CD8-positive, alpha-beta memory T cell (primary cell): Measurements from ENCODE around the gene NTM. TPM values are rescaled to one million over a fixed set of nuclear protein-coding genes. Genes with fewer than 3 reads are reported as not detected.
"Not testable (repeated sequence)": the region's sequence is repeated elsewhere in the genome, so short reads cannot be mapped to it uniquely, and the experiment has no call there.

Experiments
- CTCF ChIA-PET: fragments of 350-600 bp; sonication (Branson Sonifier 250); formaldehyde crosslinking; loops from one replicate; lab custom pipeline; 2021; ENCODE audit warnings: antibody characterized with exemption; lab: Charles Lee
- POLR2A ChIA-PET: fragments of 350-600 bp; sonication (Branson Sonifier 250); formaldehyde crosslinking; loops from one replicate; lab custom pipeline; 2021; ENCODE audit warnings: antibody characterized with exemption; lab: Charles Lee
- DNase-seq, 5 donors: peaks; one replicate each; pipeline versions ENCODE4 v3.0.0 to v3.0.0-alpha.2; 2020 to 2022; ENCODE audit warnings: mixed read lengths in 1 of 5
- H3K27ac ChIP-seq: one replicate; pipeline ENCODE4 v1.7.0; 2013; ENCODE audit warnings: low read depth, mild to moderate bottlenecking, low read length, moderate library complexity
- H3K27me3 ChIP-seq: 2 replicates; pipeline ENCODE4 v1.7.0; 2013; ENCODE audit warnings: low read length, mild to moderate bottlenecking; ENCODE audit not compliant: insufficient read depth, poor library complexity, severe bottlenecking
- H3K36me3 ChIP-seq: 2 replicates; pipeline ENCODE4 v1.7.0; 2013; ENCODE audit warnings: mild to moderate bottlenecking, low read length, moderate library complexity; ENCODE audit not compliant: insufficient read depth
- H3K4me1 ChIP-seq: 2 replicates; pipeline ENCODE4 v1.7.0; 2013; ENCODE audit warnings: mild to moderate bottlenecking, low read length, moderate library complexity; ENCODE audit not compliant: insufficient read depth
- H3K4me3 ChIP-seq: 2 replicates; pipeline ENCODE4 v1.7.0; 2013; ENCODE audit warnings: mild to moderate bottlenecking, low read length
- H3K9me3 ChIP-seq: 2 replicates; pipeline ENCODE4 v1.7.0; 2013; ENCODE audit warnings: mild to moderate bottlenecking, low read length
- H3K27ac Mint-ChIP-seq, 8 donors: one replicate each; pipeline ENCODE4 v1.8.0; 2020 to 2021; ENCODE audit warnings: mixed read lengths in 8 of 8, mild to moderate bottlenecking in 6 of 8, inconsistent platforms in 3 of 8, moderate library complexity in 3 of 8
- H3K27me3 Mint-ChIP-seq, 2 donors: one replicate each; pipeline ENCODE4 v1.8.0; 2020 to 2021; ENCODE audit warnings: mixed read lengths in 2 of 2, mild to moderate bottlenecking in 1 of 2, moderate library complexity in 1 of 2
- H3K36me3 Mint-ChIP-seq, 3 donors: one replicate each; pipeline ENCODE4 v1.8.0; 2020 to 2021; ENCODE audit warnings: mixed read lengths in 3 of 3, inconsistent platforms in 1 of 3, mild to moderate bottlenecking in 1 of 3
- H3K4me1 Mint-ChIP-seq, 3 donors: one replicate each; pipeline ENCODE4 v1.8.0; 2020 to 2021; ENCODE audit warnings: mixed read lengths in 3 of 3, inconsistent platforms in 1 of 3, mild to moderate bottlenecking in 1 of 3
- H3K4me3 Mint-ChIP-seq, 7 donors: one replicate each; pipeline ENCODE4 v1.8.0; 2020 to 2021; ENCODE audit warnings: mixed read lengths in 7 of 7, mild to moderate bottlenecking in 6 of 7, moderate library complexity in 4 of 7, inconsistent platforms in 2 of 7
- H3K9me3 Mint-ChIP-seq, 5 donors: one replicate each; pipeline ENCODE4 v1.8.0; 2020 to 2022; ENCODE audit warnings: mixed read lengths in 5 of 5, mild to moderate bottlenecking in 3 of 5, moderate library complexity in 2 of 5, inconsistent platforms in 1 of 5
- polyA plus RNA-seq: library from polyadenylated mRNA; unstranded; fragments of 300-500 nt; fragmentation: Illumina TruSeq; gene quantifications from one replicate; pipeline ENCODE4 v1.2.3, GENCODE V29; 2021
- total RNA-seq, 2 experiments: library from RNA; stranded (reverse); gene quantifications; one replicate each; pipeline ENCODE4 v1.2.3, GENCODE V29; 2021

NTM gene
- total and polyA plus RNA-seq, 3 experiments from 2014 or later = not detected

DNA sequence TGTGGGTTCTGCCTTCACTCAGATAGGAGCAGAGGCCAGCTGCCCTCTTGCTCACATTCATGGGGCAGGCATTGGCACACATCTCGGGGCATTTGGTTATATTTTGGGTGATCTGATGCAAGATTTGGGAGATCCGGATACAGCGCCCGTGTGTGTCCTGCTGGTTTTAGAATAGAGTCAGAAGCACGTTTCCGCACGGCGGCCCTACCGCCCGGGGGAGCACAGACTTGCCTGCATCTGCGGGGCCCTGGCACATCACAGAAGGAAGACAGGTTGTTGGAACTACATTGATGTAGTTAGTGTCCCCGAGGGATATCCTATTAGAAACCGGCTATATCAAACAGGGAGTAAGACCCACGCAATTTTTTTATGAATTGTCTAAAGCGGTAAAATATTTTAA lies 982.8 kb downstream of the NTM start:
- Histone ChIP-seq H3K27me3 (no peaks in the 10 kb centered on the region), H3K27ac (no peak overlapping the region), H3K36me3 (no peaks in the 10 kb centered on the region), H3K4me1 (no peaks in the 10 kb centered on the region), H3K4me3 (no peak overlapping the region), H3K9me3 (no peaks in the 10 kb centered on the region)
- Mint-ChIP-seq H3K36me3 (no peaks in the 10 kb centered on the region), H3K9me3 (peaks cover 0 to 3% (median 0%) of the 10 kb centered on the region in 5 donors), H3K4me3 (no peak overlapping the region), H3K27ac (no peak overlapping the region), H3K4me1 (peaks cover 5 to 19% (median 18%) of the 10 kb centered on the region in 3 donors), H3K27me3 (peaks cover 0 to 1% of the 10 kb centered on the region in 2 donors)
- POLR2A ChIA-PET = no interaction called here
- CTCF ChIA-PET = no interaction called here
- no peak for DNase-seq

DNA sequence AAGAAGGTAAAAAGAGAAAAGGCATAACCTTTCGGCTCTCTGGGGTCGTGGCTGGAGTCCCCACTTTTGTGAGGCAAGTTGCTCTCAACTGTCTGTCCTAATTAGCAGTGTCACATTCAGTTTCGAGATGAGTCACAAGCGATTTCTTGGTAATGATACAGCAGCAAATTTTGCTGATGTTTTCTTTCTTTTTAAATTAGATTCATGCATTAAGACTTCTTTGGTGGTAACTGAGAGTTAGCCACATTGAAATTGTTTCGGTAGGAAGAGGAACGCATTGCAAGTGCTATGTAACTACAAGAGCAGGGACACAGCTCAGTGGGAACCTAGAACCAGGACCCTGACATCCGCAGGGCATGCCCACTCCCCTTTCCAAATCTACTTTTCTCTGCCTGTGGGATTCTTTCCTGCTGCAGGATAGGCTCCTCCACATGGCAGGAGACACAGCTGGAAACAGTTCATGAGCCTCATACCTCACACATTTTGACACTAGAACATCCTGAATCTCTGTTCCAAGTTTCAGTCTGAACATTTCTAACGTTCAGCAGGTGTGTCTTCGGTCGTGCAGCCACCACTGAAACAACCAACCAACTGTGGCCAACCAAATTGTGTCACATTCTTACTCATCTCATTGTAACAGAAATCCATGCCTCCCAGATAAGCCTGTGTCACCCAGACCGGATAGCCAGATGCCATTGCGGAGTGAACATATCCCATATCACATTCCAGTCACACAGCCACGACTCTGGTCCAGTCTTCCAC lies 987.6 kb downstream of the NTM start:
- Histone ChIP-seq H3K27ac (no peak overlapping the region), H3K4me3 (no peak overlapping the region), H3K36me3 (no peaks in the 10 kb centered on the region), H3K27me3 (no peaks in the 10 kb centered on the region), H3K9me3 (no peaks in the 10 kb centered on the region), H3K4me1 (no peaks in the 10 kb centered on the region)
- peak overlapping the region in 5 of 8 donors; percentile 20 to 62 (median 52) for H3K27ac Mint-ChIP-seq
- ChIA-PET CTCF (no interaction called here), POLR2A (no interaction called here)
- peak overlapping the region in 6 of 7 donors; percentile 6 to 42 (median 30) for H3K4me3 Mint-ChIP-seq
- no peak for DNase-seq
- H3K36me3 Mint-ChIP-seq = no peaks in the 10 kb centered on the region
- H3K9me3 Mint-ChIP-seq = peaks cover 0 to 2% (median 0%) of the 10 kb centered on the region in 5 donors
- peaks cover 0 to 1% of the 10 kb centered on the region in 2 donors for H3K27me3 Mint-ChIP-seq
- H3K4me1 Mint-ChIP-seq = peaks cover 16 to 40% (median 37%) of the 10 kb centered on the region in 3 donors

- Mint-ChIP-seq H3K36me3 (no peaks in the 10 kb centered on the region), H3K4me3 (peak overlapping the region in 5 of 7 donors; percentile 6 to 42 (median 38)), H3K9me3 (peaks cover 0 to 2% (median 0%) of the 10 kb centered on the region in 5 donors), H3K27me3 (no peaks in the 10 kb centered on the region), H3K27ac (peak overlapping the region in 4 of 8 donors; percentile 2 to 52 (median 26)), H3K4me1 (peaks cover 16 to 40% (median 37%) of the 10 kb centered on the region in 3 donors)
- no peak for DNase-seq
- POLR2A ChIA-PET = no interaction called here
- Histone ChIP-seq H3K27ac (no peak overlapping the region), H3K36me3 (no peaks in the 10 kb centered on the region), H3K4me1 (no peaks in the 10 kb centered on the region), H3K4me3 (no peak overlapping the region), H3K9me3 (no peaks in the 10 kb centered on the region), H3K27me3 (no peaks in the 10 kb centered on the region)
- CTCF ChIA-PET = no interaction called here
These were observed 988.1 kb downstream of the NTM start for GRCh38 chr11:132358573-132358953.

DNA sequence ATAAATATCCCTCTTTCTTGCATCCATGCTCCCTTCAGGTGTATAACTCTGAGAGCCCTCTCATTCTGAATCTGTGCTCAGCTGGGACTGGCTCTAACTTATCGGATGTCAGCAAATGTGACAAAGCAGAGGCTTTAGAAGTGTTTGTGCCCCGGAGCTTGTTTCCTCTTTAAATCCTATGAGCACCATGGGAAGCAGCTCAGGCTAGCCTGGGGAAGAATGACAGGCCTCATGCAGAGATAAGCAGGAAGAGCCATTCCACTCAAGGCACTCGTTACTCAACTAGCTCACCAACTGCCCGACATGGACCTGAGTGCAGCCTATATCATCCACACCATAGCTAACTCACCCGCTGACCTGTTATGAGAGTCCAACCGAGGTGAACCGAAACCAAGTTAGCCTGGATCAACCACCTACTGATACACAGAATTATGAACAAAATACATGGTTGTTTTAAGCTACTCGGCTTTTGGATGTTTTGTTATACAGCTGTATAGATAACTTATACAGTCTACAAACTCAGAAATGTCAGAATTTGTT lies 990.7 kb downstream of the NTM start:
- H3K27ac ChIP-seq = no peak overlapping the region
- no peaks in the 10 kb centered on the region for H3K9me3 ChIP-seq
- H3K36me3 ChIP-seq = no peaks in the 10 kb centered on the region
- CTCF ChIA-PET = no interaction called here
- no peaks in the 10 kb centered on the region for H3K27me3 ChIP-seq
- Mint-ChIP-seq H3K27me3 (no peaks in the 10 kb centered on the region), H3K27ac (no peak overlapping the region), H3K9me3 (peaks cover 0 to 2% (median 0%) of the 10 kb centered on the region in 5 donors), H3K4me3 (no peak overlapping the region), H3K36me3 (no peaks in the 10 kb centered on the region), H3K4me1 (peaks cover 16 to 40% (median 37%) of the 10 kb centered on the region in 3 donors)
- DNase-seq = no peak
- no peak overlapping the region for H3K4me3 ChIP-seq
- no peaks in the 10 kb centered on the region for H3K4me1 ChIP-seq
- POLR2A ChIA-PET = no interaction called here

- H3K4me3 ChIP-seq = no peak overlapping the region
- H3K36me3 ChIP-seq = no peaks in the 10 kb centered on the region
- no peaks in the 10 kb centered on the region for H3K27me3 ChIP-seq
- Mint-ChIP-seq H3K27ac (no peak overlapping the region), H3K9me3 (peaks cover 0 to 9% (median 3%) of the 10 kb centered on the region in 5 donors), H3K4me1 (peaks cover 1 to 3% (median 3%) of the 10 kb centered on the region in 3 donors), H3K27me3 (no peaks in the 10 kb centered on the region), H3K36me3 (no peaks in the 10 kb centered on the region), H3K4me3 (no peak overlapping the region)
- POLR2A ChIA-PET = no interaction called here
- no peak overlapping the region for H3K27ac ChIP-seq
- no peak for DNase-seq
- H3K4me1 ChIP-seq = no peaks in the 10 kb centered on the region
- CTCF ChIA-PET = no interaction called here
- no peaks in the 10 kb centered on the region for H3K9me3 ChIP-seq
These were observed 995.2 kb downstream of the NTM start for GRCh38 chr11:132365650-132366049.

- Mint-ChIP-seq H3K4me1 (no peaks in the 10 kb centered on the region), H3K27me3 (no peaks in the 10 kb centered on the region), H3K36me3 (no peaks in the 10 kb centered on the region), H3K27ac (no peak overlapping the region), H3K4me3 (no peak overlapping the region), H3K9me3 (peaks cover 0 to 9% (median 3%) of the 10 kb centered on the region in 5 donors)
- Histone ChIP-seq H3K4me1 (no peaks in the 10 kb centered on the region), H3K4me3 (no peak overlapping the region), H3K9me3 (no peaks in the 10 kb centered on the region), H3K27ac (no peak overlapping the region), H3K36me3 (no peaks in the 10 kb centered on the region), H3K27me3 (no peaks in the 10 kb centered on the region)
- ChIA-PET POLR2A (no interaction called here), CTCF (no interaction called here)
- DNase-seq = no peak
These were observed 996.9 kb downstream of the NTM start for GRCh38 chr11:132367293-132367692.

DNA sequence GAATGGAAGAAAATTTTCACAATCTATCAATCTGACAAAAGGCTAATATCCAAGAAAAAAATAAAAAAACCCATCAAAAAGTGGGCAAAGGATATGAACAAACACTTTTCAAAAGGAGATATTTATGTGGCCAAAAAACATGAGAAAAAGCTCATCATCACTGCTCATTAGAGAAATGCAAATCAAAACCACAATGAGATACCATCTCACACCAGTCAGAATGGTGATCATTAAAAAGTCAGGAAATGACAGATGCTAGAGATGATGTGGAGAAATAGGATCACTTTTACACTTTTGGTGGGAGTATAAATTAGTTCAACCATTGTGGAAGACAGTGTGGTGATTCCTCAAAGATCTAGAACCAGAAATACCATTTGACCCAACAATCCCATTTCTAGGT lies 999.7 kb downstream of the NTM start:
- H3K4me1 Mint-ChIP-seq, H3K36me3 ChIP-seq, H3K36me3 Mint-ChIP-seq, CTCF ChIA-PET, H3K4me3 ChIP-seq, H3K27ac Mint-ChIP-seq, H3K9me3 ChIP-seq, DNase-seq, H3K27me3 ChIP-seq, H3K27ac ChIP-seq, H3K27me3 Mint-ChIP-seq, POLR2A ChIA-PET, H3K4me1 ChIP-seq, H3K4me3 Mint-ChIP-seq: not testable (repeated sequence)
- H3K9me3 Mint-ChIP-seq = peaks cover 0 to 11% (median 3%) of the 10 kb centered on the region in 5 donors

DNA sequence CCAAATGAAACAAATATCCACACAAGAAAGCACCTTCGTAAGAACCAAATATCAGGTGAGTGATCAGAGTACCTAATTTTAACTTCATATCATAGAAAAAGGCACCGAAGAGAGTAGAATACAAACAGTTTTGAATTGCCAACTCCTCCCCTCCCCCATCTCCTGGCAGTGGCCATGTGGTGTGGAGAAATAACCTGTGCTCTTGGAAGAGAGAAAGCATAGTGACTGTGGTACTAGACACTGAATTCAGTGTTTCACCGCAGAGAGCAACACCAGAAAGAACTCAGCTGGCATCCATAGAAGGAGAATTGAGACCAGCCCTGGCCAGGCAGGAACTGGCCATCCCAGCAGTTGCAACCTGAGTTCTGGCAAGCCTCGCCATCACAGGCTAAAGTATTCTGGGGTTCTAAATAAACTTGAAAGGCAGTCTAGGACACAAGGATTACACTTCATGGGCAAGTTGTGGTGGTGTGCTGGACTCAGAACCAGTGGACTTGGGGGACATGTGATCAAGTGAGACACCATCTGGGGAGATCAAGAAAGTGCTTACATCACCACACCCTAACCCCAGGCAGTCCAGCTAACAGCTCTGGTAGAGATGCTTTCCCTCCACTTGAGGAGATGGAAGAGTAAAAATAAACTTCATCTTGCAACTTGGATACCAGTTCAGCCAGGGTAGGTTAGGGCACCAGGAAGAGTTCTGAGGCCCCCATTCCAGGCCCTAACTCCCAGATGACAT lies 1003.2 kb downstream of the NTM start:
- ChIA-PET POLR2A (no interaction called here), CTCF (no interaction called here)
- DNase-seq = no peak
- H3K27me3 Mint-ChIP-seq = no peaks in the 10 kb centered on the region
- Histone ChIP-seq H3K4me1 (no peaks in the 10 kb centered on the region), H3K4me3 (no peak overlapping the region), H3K36me3 (no peaks in the 10 kb centered on the region), H3K27me3 (no peaks in the 10 kb centered on the region), H3K27ac (no peak overlapping the region), H3K9me3 (no peaks in the 10 kb centered on the region)
- H3K27ac Mint-ChIP-seq = no peak overlapping the region
- no peaks in the 10 kb centered on the region for H3K36me3 Mint-ChIP-seq
- peaks cover 0 to 13% (median 0%) of the 10 kb centered on the region in 5 donors for H3K9me3 Mint-ChIP-seq
- H3K4me3 Mint-ChIP-seq = no peak overlapping the region
- no peaks in the 10 kb centered on the region for H3K4me1 Mint-ChIP-seq
